Hematopoietic multipotent progenitor cell treated with erythropoietin and hydrocortisone succinate and interleukin-3 and kit ligand, for 4 days (in vitro differentiated cells): ENCODE results near the gene MYL10.

Experiments
- DNase-seq: peaks from one replicate; pipeline ENCODE4 v3.0.0-alpha.2; 2015

The MYL10 gene

GRCh38 chr7:101629171-101629570, at the start of gene MYL10:
TSS of gene MYL10 (minus strand) at chr7:101629296. CDS start at chr7:101629118, 178 bp downstream.
- DNase-seq = no peak

- DNase-seq = no peak
Observed at GRCh38 chr7:101678658-101679057, 49.6 kb upstream of the MYL10 start.

- DNase-seq = peak; percentile 21
Observed at GRCh38 chr7:101677797-101678479, 48.8 kb upstream of the MYL10 start.

GRCh38 chr7:101677391-101677790, 48.3 kb upstream of the MYL10 start:
- DNase-seq = no peak

GRCh38 chr7:101676956-101677355, 47.9 kb upstream of the MYL10 start:
- peak; percentile 25 for DNase-seq

- no peak for DNase-seq
Observed at GRCh38 chr7:101676062-101676598, 47.0 kb upstream of the MYL10 start.

- no peak for DNase-seq
Observed at GRCh38 chr7:101674439-101674838, 45.3 kb upstream of the MYL10 start.

GRCh38 chr7:101673951-101674350, 44.9 kb upstream of the MYL10 start:
- DNase-seq = no peak

GRCh38 chr7:101673315-101673714, 44.2 kb upstream of the MYL10 start:
- DNase-seq = no peak

GRCh38 chr7:101671371-101672356, 42.6 kb upstream of the MYL10 start:
- no peak for DNase-seq

- no peak for DNase-seq
Observed at GRCh38 chr7:101669307-101669706, 40.2 kb upstream of the MYL10 start.

- DNase-seq = no peak
Observed at GRCh38 chr7:101668726-101669125, 39.6 kb upstream of the MYL10 start.

GRCh38 chr7:101667920-101668319, 38.8 kb upstream of the MYL10 start:
- DNase-seq = no peak

GRCh38 chr7:101667399-101667798, 38.3 kb upstream of the MYL10 start:
- no peak for DNase-seq

- DNase-seq = no peak
Observed at GRCh38 chr7:101666741-101667140, 37.6 kb upstream of the MYL10 start.

GRCh38 chr7:101666293-101666692, 37.2 kb upstream of the MYL10 start:
- DNase-seq = no peak

GRCh38 chr7:101664893-101665471, 35.9 kb upstream of the MYL10 start:
- DNase-seq = no peak

- no peak for DNase-seq
Observed at GRCh38 chr7:101664436-101664835, 35.3 kb upstream of the MYL10 start.

- DNase-seq = no peak
Observed at GRCh38 chr7:101663747-101664146, 34.7 kb upstream of the MYL10 start.

GRCh38 chr7:101662447-101662998, 33.4 kb upstream of the MYL10 start:
- DNase-seq = no peak

- DNase-seq = no peak
Observed at GRCh38 chr7:101659706-101660105, 30.6 kb upstream of the MYL10 start.

- no peak for DNase-seq
Observed at GRCh38 chr7:101657171-101657570, 28.1 kb upstream of the MYL10 start.

- no peak for DNase-seq
Observed at GRCh38 chr7:101651112-101651511, 22.0 kb upstream of the MYL10 start.
